Smooth muscle cell (in vitro differentiated cells): Measurements from ENCODE around the gene CKS1B. TPM values are rescaled to one million over a fixed set of nuclear protein-coding genes. Genes with fewer than 3 reads are reported as not detected.
A peak's percentile ranks its signal among the peaks of the same experiment; 100 is the strongest.

ENCODE experiments used
- DNase-seq: peaks from one replicate; lab custom pipeline; 2025; ENCODE audit not compliant: unreplicated experiment; lab: John Stamatoyannopoulos, UW
- H2AFZ ChIP-seq: fragments of 200-600 bp; sonication (generic); 2 replicates; pipeline ENCODE4 v1.6.0; 2016; ENCODE audit warnings: antibody characterized with exemption, low read depth, mild to moderate bottlenecking
- H3F3A ChIP-seq: fragments of 200-600 bp; sonication (generic); 2 replicates; pipeline ENCODE4 v1.6.0; 2017; ENCODE audit warnings: antibody characterized with exemption, low read depth
- H3K27ac ChIP-seq: fragments of 200-600 bp; sonication (generic); 2 replicates; pipeline ENCODE4 v1.5.1; 2016; ENCODE audit warnings: low read depth, mild to moderate bottlenecking
- H3K27me3 ChIP-seq: fragments of 200-600 bp; sonication (generic); 2 replicates; pipeline ENCODE4 v1.6.1; 2016; ENCODE audit warnings: low read depth, mild to moderate bottlenecking
- H3K36me3 ChIP-seq: fragments of 200-600 bp; sonication (generic); 2 replicates; pipeline ENCODE4 v1.5.1; 2016; ENCODE audit warnings: low read depth
- H3K4me1 ChIP-seq: fragments of 200-600 bp; sonication (generic); 2 replicates; pipeline ENCODE4 v1.5.1; 2016; ENCODE audit warnings: low read depth
- H3K4me2 ChIP-seq: fragments of 200-600 bp; sonication (generic); 2 replicates; pipeline ENCODE4 v1.6.0; 2016; ENCODE audit warnings: mild to moderate bottlenecking
- H3K4me3 ChIP-seq: fragments of 200-600 bp; sonication (generic); 2 replicates; pipeline ENCODE4 v1.5.1; 2016; ENCODE audit warnings: mild to moderate bottlenecking
- H3K79me2 ChIP-seq: fragments of 200-600 bp; sonication (generic); 2 replicates; pipeline ENCODE4 v1.6.0; 2016; ENCODE audit warnings: low read depth, mild to moderate bottlenecking
- H3K9ac ChIP-seq: fragments of 200-600 bp; sonication (generic); 2 replicates; pipeline ENCODE4 v1.6.0; 2016; ENCODE audit warnings: low read depth
- H3K9me3 ChIP-seq: fragments of 200-600 bp; sonication (generic); replicated peaks from 2 replicates; pipeline ENCODE4 v1.5.1; 2016; ENCODE audit warnings: low read depth
- H4K20me1 ChIP-seq: fragments of 200-600 bp; sonication (generic); 2 replicates; pipeline ENCODE4 v1.6.0; 2016; ENCODE audit warnings: low read depth
- WGBS: methylation state at CpG from one replicate; pipeline ENCODE4 v1.1.7; 2016; ENCODE audit warnings: low lambda C conversion rate; 5-methylcytosine and 5-hydroxymethylcytosine counted together
- polyA plus RNA-seq: library from polyadenylated mRNA; unstranded; fragments of >200 nt; fragmentation: Nextera tagmentation; extraction: Ambion mirVana; gene quantifications from 2 replicates; pipeline ENCODE4 v1.2.1, GENCODE V29; 2016
- total RNA-seq: library from RNA; depleted of rRNA; stranded (reverse); fragments of >200 nt; gene quantifications from 2 replicates; pipeline ENCODE4 v1.2.3, GENCODE V29; 2014
- TF ChIP-seq, protein P1 (sequence below): fragments of 200-600 bp; sonication (generic); IDR thresholded peaks from 2 replicates; pipeline ENCODE4 v1.5.1; 2017; ENCODE audit warnings: borderline replicate concordance, mild to moderate bottlenecking, antibody characterized with exemption; ENCODE audit not compliant: insufficient read depth, poor library complexity, severe bottlenecking

Gene CKS1B
- total and polyA plus RNA-seq, 2 experiments from 2014 or later = 41.6 to 116 TPM

DNA sequence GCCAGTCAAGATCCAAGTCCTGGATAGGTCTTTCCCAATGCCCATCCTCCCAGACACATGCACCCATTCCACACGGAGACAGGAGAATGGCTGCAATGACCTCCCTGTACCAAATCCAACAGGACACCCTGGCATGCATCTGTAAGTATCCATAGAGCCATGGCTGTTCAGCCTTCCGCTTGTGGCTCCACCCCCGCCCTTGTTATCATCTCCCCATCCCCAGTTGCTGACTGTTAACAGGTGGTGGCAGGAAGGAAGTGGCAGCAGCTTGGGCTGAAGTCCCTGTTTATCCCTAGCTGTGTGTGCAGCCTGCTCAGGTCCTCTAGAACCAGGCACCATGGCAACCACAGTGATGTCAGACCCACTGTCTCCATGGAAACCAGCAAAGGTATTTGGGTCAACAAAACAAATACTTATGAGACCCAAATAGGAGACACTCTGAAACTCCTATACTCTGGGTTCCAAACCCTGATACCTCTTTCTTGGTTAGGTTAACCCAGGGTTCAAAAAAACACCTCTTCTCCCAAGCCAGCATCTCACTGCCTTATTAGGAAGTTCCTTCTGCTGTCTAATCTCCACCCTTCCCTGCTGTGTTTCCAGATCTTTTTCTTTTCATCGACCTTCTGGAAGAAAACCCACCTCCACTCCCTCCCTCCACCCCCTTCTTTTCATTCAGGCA lies 19.3 kb upstream of the CKS1B start:
- DNase-seq = no peak
- no peak overlapping the region for H2AFZ ChIP-seq

DNA sequence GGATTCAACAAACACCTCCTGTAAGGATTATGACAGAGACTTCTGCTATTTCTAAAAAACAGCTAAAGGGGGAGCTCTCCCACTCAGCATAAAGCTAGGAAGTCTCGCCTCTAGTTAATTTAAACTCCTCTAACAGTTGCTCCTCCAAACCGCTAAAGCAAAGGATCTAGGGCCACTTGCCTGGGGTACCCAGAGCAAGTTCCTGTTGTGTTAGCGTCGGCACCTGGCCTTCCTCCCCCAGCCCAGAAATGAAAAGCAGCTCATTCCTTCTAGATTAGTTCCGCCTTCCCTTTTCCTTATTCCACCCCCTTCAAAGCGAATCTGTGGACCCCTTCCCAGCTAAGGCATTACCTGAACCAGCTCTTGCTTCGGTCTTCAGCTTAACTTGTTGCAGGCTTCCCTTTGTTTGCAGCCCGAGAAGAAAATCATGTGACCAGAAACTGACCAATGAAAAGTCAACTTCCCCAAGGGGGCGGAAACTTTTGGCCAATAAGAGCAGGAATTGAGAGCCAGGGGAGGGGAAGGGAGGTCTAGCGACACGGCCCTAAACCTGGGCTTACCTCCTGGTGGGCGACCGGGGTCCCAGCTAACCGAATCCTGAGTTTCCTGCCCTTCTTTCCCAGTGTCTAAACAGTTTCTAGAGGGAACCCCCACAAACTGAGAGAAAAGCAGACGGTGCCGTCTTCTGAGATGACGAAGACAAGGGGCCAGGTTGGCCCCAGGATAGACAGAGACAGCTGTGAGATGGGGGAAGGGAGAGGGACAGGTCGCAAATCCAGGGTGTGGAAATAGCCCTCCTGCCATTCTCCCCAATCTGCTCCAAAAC lies 18.6 kb upstream of the CKS1B start, which contains the start of gene PBXIP1:
Gene PBXIP1, minus strand, starts transcription at position 382 of the 826 bp plus-strand sequence. CDS start 2,378 bp downstream, outside the sequence.
- peaks cover 24% of the 10 kb centered on the region for H3K79me2 ChIP-seq
- peak within 1 kb of the TSS; percentile 81 for H3K9ac ChIP-seq
- no peaks in the 10 kb centered on the region for H3F3A ChIP-seq
- peaks cover 23% of the 10 kb centered on the region for H3K4me1 ChIP-seq
- TF ChIP-seq, protein P1, sequence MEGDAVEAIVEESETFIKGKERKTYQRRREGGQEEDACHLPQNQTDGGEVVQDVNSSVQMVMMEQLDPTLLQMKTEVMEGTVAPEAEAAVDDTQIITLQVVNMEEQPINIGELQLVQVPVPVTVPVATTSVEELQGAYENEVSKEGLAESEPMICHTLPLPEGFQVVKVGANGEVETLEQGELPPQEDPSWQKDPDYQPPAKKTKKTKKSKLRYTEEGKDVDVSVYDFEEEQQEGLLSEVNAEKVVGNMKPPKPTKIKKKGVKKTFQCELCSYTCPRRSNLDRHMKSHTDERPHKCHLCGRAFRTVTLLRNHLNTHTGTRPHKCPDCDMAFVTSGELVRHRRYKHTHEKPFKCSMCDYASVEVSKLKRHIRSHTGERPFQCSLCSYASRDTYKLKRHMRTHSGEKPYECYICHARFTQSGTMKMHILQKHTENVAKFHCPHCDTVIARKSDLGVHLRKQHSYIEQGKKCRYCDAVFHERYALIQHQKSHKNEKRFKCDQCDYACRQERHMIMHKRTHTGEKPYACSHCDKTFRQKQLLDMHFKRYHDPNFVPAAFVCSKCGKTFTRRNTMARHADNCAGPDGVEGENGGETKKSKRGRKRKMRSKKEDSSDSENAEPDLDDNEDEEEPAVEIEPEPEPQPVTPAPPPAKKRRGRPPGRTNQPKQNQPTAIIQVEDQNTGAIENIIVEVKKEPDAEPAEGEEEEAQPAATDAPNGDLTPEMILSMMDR = peak; percentile 25
- peak within 1 kb of the TSS; percentile 89 for H3K4me2 ChIP-seq
- peak within 1 kb of the TSS; percentile 91 for H3K27ac ChIP-seq
- peak within 1 kb of the TSS; percentile 55 for H3K4me3 ChIP-seq
- peaks cover 25% of the 10 kb centered on the region for H4K20me1 ChIP-seq
- WGBS = under 1% methylated on average over 18 of the region's 18 CpGs
- DNase-seq = peak; percentile 23
- H3K27me3 ChIP-seq = no peaks in the 10 kb centered on the region
- no peak within 1 kb of the TSS for H2AFZ ChIP-seq
- H3K36me3 ChIP-seq = no peaks in the 10 kb centered on the region
- no peaks in the 10 kb centered on the region for H3K9me3 ChIP-seq

More for the DNA sequence above, 19.3 kb upstream of the CKS1B start:
- H3F3A ChIP-seq = no peaks in the 10 kb centered on the region
- H4K20me1 ChIP-seq = peaks cover 27% of the 10 kb centered on the region
- TF ChIP-seq, protein P1 = no peak
- peak overlapping the region; percentile 55 for H3K4me3 ChIP-seq
- H3K4me2 ChIP-seq = peak overlapping the region; percentile 89
- no peaks in the 10 kb centered on the region for H3K9me3 ChIP-seq
- no peaks in the 10 kb centered on the region for H3K36me3 ChIP-seq
- H3K27me3 ChIP-seq = no peaks in the 10 kb centered on the region
- H3K4me1 ChIP-seq = peaks cover 18% of the 10 kb centered on the region
- peak overlapping the region; percentile 81 for H3K9ac ChIP-seq
- H3K27ac ChIP-seq = peak overlapping the region; percentile 91
- WGBS = 39% methylated on average over 4 of the region's 4 CpGs
- H3K79me2 ChIP-seq = peaks cover 17% of the 10 kb centered on the region

DNA sequence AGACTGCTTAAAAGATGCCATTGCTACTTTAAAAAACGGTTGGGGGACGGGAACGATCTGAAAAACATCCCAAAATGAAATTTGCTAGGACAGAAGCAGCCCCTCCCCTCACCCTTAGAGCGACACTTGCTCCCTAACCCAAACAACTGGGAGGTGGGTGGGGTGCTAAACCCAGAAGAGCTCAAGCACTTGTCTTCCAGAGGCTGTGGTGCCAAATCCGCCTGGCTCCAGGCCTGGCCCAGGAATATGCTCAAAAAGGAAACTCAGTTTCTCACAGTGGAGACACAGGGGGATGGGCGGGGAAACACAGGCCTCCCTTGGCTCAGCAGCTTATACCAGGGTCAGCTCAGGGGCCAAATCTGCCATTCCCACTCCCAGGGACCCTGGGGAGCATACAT lies 17.9 kb upstream of the CKS1B start:
- Histone ChIP-seq H3K36me3 (no peaks in the 10 kb centered on the region), H3K4me1 (peaks cover 26% of the 10 kb centered on the region), H3F3A (no peaks in the 10 kb centered on the region), H4K20me1 (peaks cover 19% of the 10 kb centered on the region), H3K79me2 (peaks cover 25% of the 10 kb centered on the region), H3K9me3 (no peaks in the 10 kb centered on the region), H2AFZ (no peak overlapping the region), H3K27me3 (no peaks in the 10 kb centered on the region), H3K4me2 (peak overlapping the region; percentile 89), H3K27ac (peak overlapping the region; percentile 91), H3K4me3 (peak overlapping the region; percentile 55), H3K9ac (peak overlapping the region; percentile 81)
- no peak for DNase-seq
- TF ChIP-seq, protein P1 = no peak
- WGBS = 16% methylated on average over 6 of the region's 6 CpGs
